BLaER1 treated with 17β-estradiol and CSF1 and Interleukin-3, amounts not matched to agents 10 nM and 100 nM (cell line): ENCODE data around the gene MAOB.

Source experiments
- H3K27ac ChIP-seq, 11 experiments: shearing (Covaris generic); formaldehyde crosslinking; 2 replicates each; pipeline ENCODE4 v1.8.1; 2022
- H3K27me3 ChIP-seq, 11 experiments: shearing (Covaris generic); formaldehyde crosslinking; 2 replicates each; pipeline ENCODE4 v1.8.1; 2022
- H3K36me3 ChIP-seq, 11 experiments: shearing (Covaris generic); formaldehyde crosslinking; 2 replicates each; pipeline ENCODE4 v1.8.1; 2022
- H3K4me1 ChIP-seq, 10 experiments: shearing (Covaris generic); formaldehyde crosslinking; 2 replicates each; pipeline ENCODE4 v1.8.1; 2022
- H3K4me2 ChIP-seq, 11 experiments: shearing (Covaris generic); formaldehyde crosslinking; 2 replicates each; pipeline ENCODE4 v1.8.1; 2022
- H3K4me3 ChIP-seq, 10 experiments: shearing (Covaris generic); formaldehyde crosslinking; 2 replicates each; pipeline ENCODE4 v1.8.1; 2022
- H3K9ac ChIP-seq, 11 experiments: shearing (Covaris generic); formaldehyde crosslinking; 2 replicates each; pipeline ENCODE4 v1.8.1; 2022
- H3K9me3 ChIP-seq, 11 experiments: shearing (Covaris generic); formaldehyde crosslinking; replicated peaks in 1 of 11; 2 replicates each; pipeline ENCODE4 v1.8.1; 2022
- H4K20me1 ChIP-seq, 11 experiments: shearing (Covaris generic); formaldehyde crosslinking; 2 replicates each; pipeline ENCODE4 v1.8.1; 2022
- Cebpa-rat ChIP-seq, 11 experiments: shearing (Covaris generic); IDR thresholded peaks; 2 replicates each; pipeline ENCODE4 v1.8.1; 2022

The MAOB gene

DNA sequence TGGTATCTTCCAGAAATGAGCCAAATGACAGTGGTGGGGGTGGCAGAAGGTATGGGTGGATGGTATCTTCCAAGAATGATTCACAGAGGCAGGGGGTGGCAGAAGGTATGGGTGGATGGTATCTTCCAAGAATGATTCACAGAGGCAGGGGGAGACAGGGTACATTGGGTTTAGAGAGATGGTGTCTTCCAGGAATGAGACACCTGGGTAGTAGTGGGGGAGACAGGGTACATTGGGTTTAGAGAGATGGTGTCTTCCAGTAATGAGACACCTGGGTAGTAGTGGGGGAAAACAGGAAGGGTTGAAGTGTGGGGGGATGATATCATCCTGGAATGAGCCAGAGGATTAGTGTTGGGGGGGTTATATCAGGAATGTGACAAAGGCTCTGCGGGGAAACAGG is 164.2 kb downstream of the MAOB start:
- no peak overlapping the region for H3K27ac ChIP-seq
- no peak overlapping the region for H3K4me2 ChIP-seq
- H3K4me3 ChIP-seq = no peak overlapping the region
- peaks cover 4 to 77% (median 58%) of the 10 kb centered on the region in 11 experiments; a peak in 21 of 22 replicates for H3K27me3 ChIP-seq
- no peaks in the 10 kb centered on the region for H4K20me1 ChIP-seq
- H3K9me3 ChIP-seq = peaks cover 31 to 95% (median 59%) of the 10 kb centered on the region in 11 experiments
- no peak for TF ChIP-seq Cebpa-rat (IDR thresholded peaks at IDR 0.05)
- H3K4me1 ChIP-seq = no peaks in the 10 kb centered on the region
- no peaks in the 10 kb centered on the region for H3K36me3 ChIP-seq
- no peak overlapping the region for H3K9ac ChIP-seq

DNA sequence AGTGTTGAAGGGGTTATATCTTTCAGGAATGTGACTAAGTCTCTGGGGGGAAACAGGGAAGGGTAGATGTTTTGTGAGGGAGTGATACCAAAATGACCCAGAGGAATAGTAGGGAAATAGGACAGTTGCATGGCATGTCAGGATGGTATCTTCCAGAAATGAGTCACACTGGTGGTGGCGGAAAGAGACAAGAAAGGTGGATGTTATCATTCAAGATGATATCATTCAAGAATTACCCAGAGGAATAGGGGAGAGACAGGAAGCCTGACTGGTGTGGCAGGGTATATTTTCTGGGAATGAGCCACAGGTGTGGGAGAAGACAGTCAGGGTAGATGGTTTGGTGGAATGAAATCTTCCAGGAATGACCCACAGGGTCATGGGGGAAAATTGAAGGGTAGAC is 165.1 kb downstream of the MAOB start:
- no peak overlapping the region for H3K4me3 ChIP-seq
- no peaks in the 10 kb centered on the region for H3K36me3 ChIP-seq
- H3K9me3 ChIP-seq = peaks cover 23 to 92% (median 50%) of the 10 kb centered on the region in 11 experiments
- no peaks in the 10 kb centered on the region for H3K4me1 ChIP-seq
- H3K27ac ChIP-seq = no peak overlapping the region
- no peak overlapping the region for H3K9ac ChIP-seq
- peaks cover 4 to 78% (median 60%) of the 10 kb centered on the region in 11 experiments; a peak in 21 of 22 replicates for H3K27me3 ChIP-seq
- TF ChIP-seq Cebpa-rat (IDR thresholded peaks at IDR 0.05) = no peak
- no peak overlapping the region for H3K4me2 ChIP-seq
- H4K20me1 ChIP-seq = no peaks in the 10 kb centered on the region

DNA sequence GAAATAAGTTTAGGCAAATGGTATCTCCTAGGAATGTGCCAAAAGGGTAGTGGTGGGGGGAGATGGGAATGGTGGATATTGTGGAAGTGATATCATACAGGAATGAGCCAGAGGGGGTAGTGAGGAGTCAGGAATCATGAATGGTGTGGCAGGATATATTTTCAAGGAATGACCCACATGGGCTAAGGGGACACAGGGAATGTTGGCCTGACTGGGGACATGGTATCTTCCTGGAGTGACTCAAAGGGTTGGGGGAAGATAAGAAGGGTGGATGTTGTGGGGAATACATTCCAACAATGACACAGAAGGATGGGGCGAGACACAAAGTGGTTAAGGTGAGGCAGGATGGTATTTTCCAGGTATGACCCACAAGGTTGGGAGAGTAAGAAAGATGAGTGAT is 165.6 kb downstream of the MAOB start:
- no peaks in the 10 kb centered on the region for H3K4me1 ChIP-seq
- TF ChIP-seq Cebpa-rat (IDR thresholded peaks at IDR 0.05) = no peak
- no peak overlapping the region for H3K4me2 ChIP-seq
- H4K20me1 ChIP-seq = no peaks in the 10 kb centered on the region
- H3K36me3 ChIP-seq = no peaks in the 10 kb centered on the region
- no peak overlapping the region for H3K4me3 ChIP-seq
- no peak overlapping the region for H3K9ac ChIP-seq
- H3K27me3 ChIP-seq = peaks cover 8 to 82% (median 65%) of the 10 kb centered on the region in 11 experiments; a peak in 21 of 22 replicates
- H3K9me3 ChIP-seq = peaks cover 18 to 87% (median 48%) of the 10 kb centered on the region in 11 experiments
- H3K27ac ChIP-seq = no peak overlapping the region
